Measurements from ENCODE around the gene RPL7A. TPM values are rescaled to one million over a fixed set of nuclear protein-coding genes. Genes with fewer than 3 reads are reported as not detected.
"Not testable (repeated sequence)": the region's sequence is repeated elsewhere in the genome, so short reads cannot be mapped to it uniquely, and the experiment has no call there.

Gene RPL7A
- total RNA-seq: 1,000 to 10,000 TPM; 2,529 to 2,856 TPM

- Mint-ChIP-seq H3K36me3 (ENCODE audit: insufficient read depth in 2 of 2) (peaks cover 23 to 39% of the 10 kb centered on the region in 2 donors), H3K27me3 (ENCODE audit: low read depth) (no peaks in the 10 kb centered on the region), H3K4me3 (peak within 1 kb of the TSS; percentile 98 to 100), H3K4me1 (ENCODE audit: low read depth) (peaks cover 61% of the 10 kb centered on the region), H3K27ac (peak within 1 kb of the TSS; percentile 98), H3K9me3 (no peaks in the 10 kb centered on the region)
- DNase-seq (peak; percentile 93 to 95), ATAC-seq (replicated peaks in 1 of 2) (peak; percentile 81 to 82)
Observed at GRCh38 chr9:133347985-133348717, at the start of gene RPL7A, which contains the start of gene MED22. Gene RPL7A (plus strand): TSS chr9:133348218. CDS start chr9:133348244, 26 bp downstream. Gene MED22 (minus strand): TSS chr9:133348131. CDS start chr9:133346662, 1,469 bp downstream.

- not testable (repeated sequence) for H3K9me3 Mint-ChIP-seq; H3K4me3 Mint-ChIP-seq; H3K27ac Mint-ChIP-seq; DNase-seq; ATAC-seq (replicated peaks in 1 of 2); H3K4me1 Mint-ChIP-seq (ENCODE audit: low read depth); H3K36me3 Mint-ChIP-seq (ENCODE audit: insufficient read depth in 2 of 2)
- H3K27me3 Mint-ChIP-seq (ENCODE audit: low read depth): peaks cover 13% of the 10 kb centered on the region
Observed at GRCh38 chr9:133299996-133300395, 48.0 kb upstream of the RPL7A start.

DNA sequence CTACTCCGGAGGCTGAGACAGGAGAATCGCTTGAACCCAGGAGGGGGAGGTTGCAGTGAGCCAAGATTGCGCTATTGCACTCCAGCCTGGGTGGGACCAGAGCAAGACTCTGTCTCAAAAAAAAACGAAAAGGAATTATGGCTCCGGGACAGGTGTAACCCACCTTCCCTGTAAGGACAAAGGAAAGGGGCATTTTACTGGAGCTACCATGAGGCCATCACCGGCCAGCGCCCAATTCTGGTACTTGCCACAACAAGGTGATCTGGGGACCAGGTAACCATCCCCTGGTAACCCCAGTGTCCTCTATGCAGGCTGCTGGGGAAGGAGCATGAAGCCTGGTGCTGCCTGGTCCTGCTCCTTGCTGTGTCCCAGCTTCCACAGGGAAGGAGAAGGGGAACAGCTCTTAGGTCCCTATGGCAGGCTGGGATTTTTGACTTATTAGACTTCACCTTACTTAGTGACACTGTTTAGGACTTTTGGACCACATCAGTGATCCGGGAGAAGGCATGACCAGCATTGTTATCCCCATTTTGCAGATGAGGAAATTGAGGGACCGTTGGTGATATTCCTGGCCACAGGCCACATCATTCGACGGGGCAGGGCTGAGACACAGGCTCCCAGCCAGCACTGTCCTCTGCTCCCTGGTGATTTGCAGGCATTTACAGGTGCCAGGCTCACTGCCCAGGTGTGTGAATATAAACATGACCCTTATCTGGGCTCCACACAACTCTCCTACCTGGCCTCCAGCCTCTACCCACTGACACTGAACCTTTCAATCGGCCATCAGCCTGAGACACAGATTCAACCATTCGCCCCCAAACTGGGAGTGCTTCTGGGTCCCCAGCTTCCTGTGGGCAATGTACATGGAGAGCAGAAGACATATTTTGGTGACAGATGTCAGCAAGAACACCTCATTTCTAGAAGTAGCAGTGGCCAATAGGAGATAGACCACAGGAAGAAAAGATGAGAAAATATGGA lies 46.5 kb upstream of the RPL7A start:
- DNase-seq (no peak), ATAC-seq (replicated peaks in 1 of 2) (no peak)
- no peaks in the 10 kb centered on the region for H3K9me3 Mint-ChIP-seq
- H3K27me3 Mint-ChIP-seq (ENCODE audit: low read depth): peaks cover 13% of the 10 kb centered on the region
- H3K4me3 Mint-ChIP-seq: no peak overlapping the region
- no peaks in the 10 kb centered on the region for H3K36me3 Mint-ChIP-seq (ENCODE audit: insufficient read depth in 2 of 2)
- H3K27ac Mint-ChIP-seq: no peak overlapping the region
- no peaks in the 10 kb centered on the region for H3K4me1 Mint-ChIP-seq (ENCODE audit: low read depth)

GRCh38 chr9:133303266-133304157 lies 44.5 kb upstream of the RPL7A start:
- H3K27me3 Mint-ChIP-seq (ENCODE audit: low read depth): peaks cover 1% of the 10 kb centered on the region
- no peaks in the 10 kb centered on the region for H3K9me3 Mint-ChIP-seq

DNA sequence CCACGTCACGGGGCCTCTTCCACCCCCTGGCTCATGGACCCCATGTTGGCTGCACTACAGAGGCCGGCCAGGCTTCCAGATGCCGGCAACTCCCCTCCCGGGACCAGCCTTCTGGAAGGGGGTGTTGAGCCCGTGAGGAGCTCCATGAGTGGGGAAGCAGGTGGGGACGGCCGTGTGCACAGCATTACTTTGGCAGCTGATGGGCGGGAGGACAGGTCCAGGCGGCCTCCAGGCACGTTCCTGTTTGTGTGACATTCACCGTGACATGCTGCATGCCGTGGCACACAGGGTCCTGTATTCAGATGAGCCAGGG lies 43.9 kb upstream of the RPL7A start:
- Mint-ChIP-seq H3K36me3 (ENCODE audit: insufficient read depth in 2 of 2) (no peaks in the 10 kb centered on the region), H3K9me3 (no peaks in the 10 kb centered on the region), H3K4me3 (no peak overlapping the region), H3K27me3 (ENCODE audit: low read depth) (peaks cover 6% of the 10 kb centered on the region), H3K4me1 (ENCODE audit: low read depth) (no peaks in the 10 kb centered on the region), H3K27ac (no peak overlapping the region)
- no peak for DNase-seq
- ATAC-seq (replicated peaks in 1 of 2): no peak

More at GRCh38 chr9:133303266-133304157, 44.5 kb upstream of the RPL7A start:
- Mint-ChIP-seq H3K36me3 (ENCODE audit: insufficient read depth in 2 of 2) (no peaks in the 10 kb centered on the region), H3K4me3 (no peak overlapping the region), H3K4me1 (ENCODE audit: low read depth) (no peaks in the 10 kb centered on the region), H3K27ac (no peak overlapping the region)
- ATAC-seq (replicated peaks in 1 of 2) (no peak), DNase-seq (no peak)

- no peak for DNase-seq
- ATAC-seq (replicated peaks in 1 of 2): no peak
- H3K4me3 Mint-ChIP-seq: no peak overlapping the region
- H3K9me3 Mint-ChIP-seq: no peaks in the 10 kb centered on the region
- no peak overlapping the region for H3K27ac Mint-ChIP-seq
- H3K36me3 Mint-ChIP-seq (ENCODE audit: insufficient read depth in 2 of 2): no peaks in the 10 kb centered on the region
- H3K27me3 Mint-ChIP-seq (ENCODE audit: low read depth): peaks cover 12% of the 10 kb centered on the region
- no peaks in the 10 kb centered on the region for H3K4me1 Mint-ChIP-seq (ENCODE audit: low read depth)
Observed at GRCh38 chr9:133304477-133305377, 43.3 kb upstream of the RPL7A start.

GRCh38 chr9:133305731-133306130 lies 42.3 kb upstream of the RPL7A start:
- H3K9me3 Mint-ChIP-seq: no peaks in the 10 kb centered on the region
- H3K4me1 Mint-ChIP-seq (ENCODE audit: low read depth): no peaks in the 10 kb centered on the region
- H3K36me3 Mint-ChIP-seq (ENCODE audit: insufficient read depth in 2 of 2): no peaks in the 10 kb centered on the region
- H3K27ac Mint-ChIP-seq: no peak overlapping the region
- peaks cover 15% of the 10 kb centered on the region for H3K27me3 Mint-ChIP-seq (ENCODE audit: low read depth)
- H3K4me3 Mint-ChIP-seq: no peak overlapping the region
- no peak for ATAC-seq (replicated peaks in 1 of 2)
- no peak for DNase-seq

- no peaks in the 10 kb centered on the region for H3K36me3 Mint-ChIP-seq (ENCODE audit: insufficient read depth in 2 of 2)
- no peak for DNase-seq
- ATAC-seq (replicated peaks in 1 of 2): no peak
- H3K27ac Mint-ChIP-seq: no peak overlapping the region
- peaks cover 15% of the 10 kb centered on the region for H3K27me3 Mint-ChIP-seq (ENCODE audit: low read depth)
- H3K4me3 Mint-ChIP-seq: no peak overlapping the region
- no peaks in the 10 kb centered on the region for H3K4me1 Mint-ChIP-seq (ENCODE audit: low read depth)
- no peaks in the 10 kb centered on the region for H3K9me3 Mint-ChIP-seq
Observed at GRCh38 chr9:133306242-133307204, 41.5 kb upstream of the RPL7A start.

- Mint-ChIP-seq H3K9me3 (no peaks in the 10 kb centered on the region), H3K36me3 (ENCODE audit: insufficient read depth in 2 of 2) (no peaks in the 10 kb centered on the region), H3K4me1 (ENCODE audit: low read depth) (no peaks in the 10 kb centered on the region), H3K4me3 (no peak overlapping the region), H3K27me3 (ENCODE audit: low read depth) (peaks cover 15% of the 10 kb centered on the region), H3K27ac (no peak overlapping the region)
- ATAC-seq (replicated peaks in 1 of 2) (no peak), DNase-seq (no peak)
Observed at GRCh38 chr9:133307301-133307700, 40.7 kb upstream of the RPL7A start.

DNA sequence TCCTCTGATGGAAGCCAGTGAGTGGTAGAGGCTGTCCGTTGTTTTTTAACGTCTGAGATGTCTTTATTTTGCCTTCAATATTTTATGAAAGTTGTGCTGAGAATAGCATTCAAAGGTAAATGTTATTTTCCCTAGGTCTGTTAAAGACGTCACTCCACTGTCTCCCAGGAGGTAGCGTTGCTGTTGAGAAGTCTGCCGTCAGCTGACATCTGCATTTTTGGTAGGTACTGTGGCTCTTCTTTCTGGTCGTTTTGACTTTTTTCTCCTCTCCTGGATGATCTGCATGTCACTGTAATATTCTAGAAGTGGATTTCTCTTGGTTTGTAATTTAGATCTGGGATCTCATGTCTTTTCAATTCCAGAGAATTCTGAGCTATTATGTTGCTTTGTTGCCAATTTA lies 38.4 kb upstream of the RPL7A start:
- Mint-ChIP-seq H3K4me1 (ENCODE audit: low read depth) (no peaks in the 10 kb centered on the region), H3K4me3 (no peak overlapping the region), H3K9me3 (no peaks in the 10 kb centered on the region), H3K27me3 (ENCODE audit: low read depth) (peaks cover 15% of the 10 kb centered on the region), H3K27ac (no peak overlapping the region), H3K36me3 (ENCODE audit: insufficient read depth in 2 of 2) (no peaks in the 10 kb centered on the region)
- ATAC-seq (replicated peaks in 1 of 2) (no peak), DNase-seq (no peak)

DNA sequence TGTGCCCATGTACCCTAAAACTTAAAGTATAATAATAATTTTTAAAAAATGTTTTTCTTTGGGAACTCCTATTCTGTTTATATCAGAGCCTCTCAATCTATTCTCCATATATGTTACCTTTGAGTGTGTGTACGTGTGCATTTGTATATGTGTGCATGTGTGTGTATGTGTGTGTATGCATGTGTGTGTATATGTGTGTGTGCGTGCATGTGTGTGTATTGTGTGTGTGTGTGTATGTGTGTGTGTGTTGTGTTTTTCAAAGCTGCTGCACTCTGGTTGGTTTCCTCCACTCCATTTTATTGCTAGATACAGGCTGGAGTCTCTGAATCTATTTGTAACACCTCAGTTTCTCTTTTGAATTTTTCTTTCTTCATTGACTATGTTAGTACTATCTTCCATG lies 32.0 kb upstream of the RPL7A start:
- Mint-ChIP-seq H3K27me3 (ENCODE audit: low read depth) (no peaks in the 10 kb centered on the region), H3K36me3 (ENCODE audit: insufficient read depth in 2 of 2) (no peaks in the 10 kb centered on the region), H3K27ac (no peak overlapping the region), H3K4me1 (ENCODE audit: low read depth) (no peaks in the 10 kb centered on the region), H3K9me3 (no peaks in the 10 kb centered on the region), H3K4me3 (no peak overlapping the region)
- ATAC-seq (replicated peaks in 1 of 2): no peak
- no peak for DNase-seq
